Endothelial cell (in vitro differentiated cells): ENCODE results near the gene ANKRD1. TPM values are rescaled to one million over a fixed set of nuclear protein-coding genes. Genes with fewer than 3 reads are reported as not detected.

ENCODE experiments used
- DNase-seq: peaks from one replicate; pipeline ENCODE4 v3.0.0; 2021; ENCODE audit warnings: low spot score
- H3K27ac Mint-ChIP-seq: one replicate; pipeline ENCODE4 v1.8.0; 2021; ENCODE audit warnings: mixed read lengths, inconsistent platforms; ENCODE audit not compliant: unreplicated experiment
- H3K27me3 Mint-ChIP-seq: one replicate; pipeline ENCODE4 v1.8.0; 2021; ENCODE audit warnings: mild to moderate bottlenecking, moderate library complexity, mixed read lengths, inconsistent platforms; ENCODE audit not compliant: unreplicated experiment
- H3K36me3 Mint-ChIP-seq: one replicate; pipeline ENCODE4 v1.8.0; 2021; ENCODE audit warnings: mild to moderate bottlenecking, low read depth, mixed read lengths, inconsistent platforms; ENCODE audit not compliant: unreplicated experiment
- H3K4me1 Mint-ChIP-seq: one replicate; pipeline ENCODE4 v1.8.0; 2021; ENCODE audit warnings: mild to moderate bottlenecking, mixed read lengths, inconsistent platforms; ENCODE audit not compliant: unreplicated experiment
- H3K4me3 Mint-ChIP-seq: one replicate; pipeline ENCODE4 v1.8.0; 2021; ENCODE audit warnings: mild to moderate bottlenecking, mixed read lengths, inconsistent platforms; ENCODE audit not compliant: unreplicated experiment
- H3K9me3 Mint-ChIP-seq: one replicate; pipeline ENCODE4 v1.8.0; 2021; ENCODE audit warnings: mixed read lengths, inconsistent platforms; ENCODE audit not compliant: unreplicated experiment
- total RNA-seq: library from RNA; stranded (reverse); fragmentation: NEBNext Ultra II Directional; extraction: Animal tissue kit (Norgen Biotek cat#: 25700); gene quantifications from one replicate; pipeline ENCODE4 v1.2.1, GENCODE V29; 2021; ENCODE audit not compliant: unreplicated experiment
- TF ChIP-seq, protein P1 (sequence below): fragments of 200-600 bp; sonication (generic); IDR thresholded peaks from one replicate; pipeline ENCODE4 v1.5.0; 2021; ENCODE audit warnings: antibody characterized with exemption; ENCODE audit not compliant: unreplicated experiment

ANKRD1 gene
- total RNA-seq, 1 donor from 2014 or later: 0.82 TPM

DNA sequence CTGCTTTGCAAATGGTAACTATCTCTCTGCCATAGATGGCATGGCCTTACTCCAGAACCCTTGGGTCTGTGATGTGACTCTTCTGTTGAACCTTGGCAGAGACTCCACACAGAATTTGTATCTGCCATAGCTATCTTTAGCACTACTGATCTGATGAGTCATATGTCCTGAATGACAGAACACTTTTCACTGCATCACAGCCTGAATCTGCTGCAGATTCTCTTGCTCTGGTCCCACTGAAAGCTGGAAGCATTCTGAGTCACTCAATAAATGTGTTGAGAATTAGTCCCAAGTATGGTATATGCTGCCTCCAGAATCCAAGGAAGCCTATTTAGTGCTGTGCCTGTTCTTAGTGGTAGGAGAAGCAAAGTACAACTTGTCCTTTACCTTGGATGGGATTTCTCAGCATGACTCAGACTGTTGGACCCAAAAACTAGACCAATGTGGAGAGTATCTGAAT lies 39.5 kb upstream of the ANKRD1 start:
- TF ChIP-seq, protein P1, sequence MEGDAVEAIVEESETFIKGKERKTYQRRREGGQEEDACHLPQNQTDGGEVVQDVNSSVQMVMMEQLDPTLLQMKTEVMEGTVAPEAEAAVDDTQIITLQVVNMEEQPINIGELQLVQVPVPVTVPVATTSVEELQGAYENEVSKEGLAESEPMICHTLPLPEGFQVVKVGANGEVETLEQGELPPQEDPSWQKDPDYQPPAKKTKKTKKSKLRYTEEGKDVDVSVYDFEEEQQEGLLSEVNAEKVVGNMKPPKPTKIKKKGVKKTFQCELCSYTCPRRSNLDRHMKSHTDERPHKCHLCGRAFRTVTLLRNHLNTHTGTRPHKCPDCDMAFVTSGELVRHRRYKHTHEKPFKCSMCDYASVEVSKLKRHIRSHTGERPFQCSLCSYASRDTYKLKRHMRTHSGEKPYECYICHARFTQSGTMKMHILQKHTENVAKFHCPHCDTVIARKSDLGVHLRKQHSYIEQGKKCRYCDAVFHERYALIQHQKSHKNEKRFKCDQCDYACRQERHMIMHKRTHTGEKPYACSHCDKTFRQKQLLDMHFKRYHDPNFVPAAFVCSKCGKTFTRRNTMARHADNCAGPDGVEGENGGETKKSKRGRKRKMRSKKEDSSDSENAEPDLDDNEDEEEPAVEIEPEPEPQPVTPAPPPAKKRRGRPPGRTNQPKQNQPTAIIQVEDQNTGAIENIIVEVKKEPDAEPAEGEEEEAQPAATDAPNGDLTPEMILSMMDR: no peak
- H3K9me3 Mint-ChIP-seq: no peaks in the 10 kb centered on the region
- no peak overlapping the region for H3K4me3 Mint-ChIP-seq

GRCh38 chr10:90959826-90960225 lies 38.9 kb upstream of the ANKRD1 start:
- TF ChIP-seq, protein P1: no peak
- Mint-ChIP-seq H3K4me1 (no peaks in the 10 kb centered on the region), H3K27ac (no peak overlapping the region), H3K27me3 (no peaks in the 10 kb centered on the region), H3K36me3 (no peaks in the 10 kb centered on the region), H3K9me3 (no peaks in the 10 kb centered on the region), H3K4me3 (no peak overlapping the region)
- DNase-seq: no peak

More for the DNA sequence above, 39.5 kb upstream of the ANKRD1 start:
- DNase-seq: no peak
- Mint-ChIP-seq H3K27ac (no peak overlapping the region), H3K27me3 (no peaks in the 10 kb centered on the region), H3K36me3 (no peaks in the 10 kb centered on the region), H3K4me1 (no peaks in the 10 kb centered on the region)

GRCh38 chr10:90958781-90959180 lies 37.9 kb upstream of the ANKRD1 start:
- Mint-ChIP-seq H3K9me3 (no peaks in the 10 kb centered on the region), H3K4me3 (no peak overlapping the region), H3K27me3 (no peaks in the 10 kb centered on the region), H3K4me1 (no peaks in the 10 kb centered on the region), H3K36me3 (no peaks in the 10 kb centered on the region), H3K27ac (no peak overlapping the region)
- DNase-seq: no peak
- TF ChIP-seq, protein P1: no peak

DNA sequence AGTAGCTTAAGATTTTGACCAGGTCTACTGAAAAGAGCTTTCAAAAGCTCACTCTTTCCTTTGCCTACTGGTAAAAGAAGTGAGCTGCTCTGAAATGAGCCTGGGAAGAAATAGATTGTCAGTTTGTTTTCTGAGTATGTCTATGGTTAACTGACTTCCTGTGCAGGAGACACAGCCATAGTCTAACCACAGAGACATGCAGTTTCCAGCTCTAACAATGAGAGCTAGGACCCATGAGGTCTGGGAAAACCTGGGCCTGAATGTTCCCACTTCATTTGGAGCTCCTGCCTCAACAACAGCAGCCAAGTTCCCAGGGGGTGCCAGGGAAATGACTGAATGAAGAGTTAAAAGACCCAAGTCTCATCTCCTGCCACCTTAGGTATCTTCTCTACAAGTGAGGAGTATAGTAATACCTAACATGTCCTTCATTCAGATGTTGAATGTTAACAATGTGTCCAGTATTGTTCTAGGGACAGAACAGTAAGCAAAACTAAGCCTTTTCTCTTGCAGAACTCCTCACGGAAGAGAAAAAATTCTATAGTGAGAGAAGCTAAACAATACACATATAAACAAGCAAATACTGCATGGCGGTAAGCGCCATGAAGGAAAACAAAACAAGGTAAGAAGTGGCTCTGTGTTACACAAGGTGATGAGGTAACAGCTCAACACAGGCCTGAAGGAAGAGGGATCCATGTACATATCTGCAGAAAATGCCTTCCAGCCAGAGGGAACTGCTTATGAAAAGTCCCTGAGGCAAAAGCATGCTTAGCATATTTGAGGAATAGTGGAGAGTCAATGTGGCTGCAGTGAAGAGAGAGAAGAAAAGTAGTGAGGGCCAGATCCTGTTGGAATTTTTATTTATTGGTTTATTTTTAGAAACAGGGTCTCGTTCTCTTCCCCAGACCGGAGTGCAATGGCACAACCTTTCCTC lies 26.4 kb upstream of the ANKRD1 start:
- Mint-ChIP-seq H3K9me3 (no peaks in the 10 kb centered on the region), H3K4me1 (peaks cover 11% of the 10 kb centered on the region), H3K36me3 (no peaks in the 10 kb centered on the region), H3K4me3 (no peak overlapping the region), H3K27ac (peak overlapping the region; percentile 58), H3K27me3 (peaks cover 2% of the 10 kb centered on the region)
- no peak for DNase-seq
- TF ChIP-seq, protein P1: no peak

DNA sequence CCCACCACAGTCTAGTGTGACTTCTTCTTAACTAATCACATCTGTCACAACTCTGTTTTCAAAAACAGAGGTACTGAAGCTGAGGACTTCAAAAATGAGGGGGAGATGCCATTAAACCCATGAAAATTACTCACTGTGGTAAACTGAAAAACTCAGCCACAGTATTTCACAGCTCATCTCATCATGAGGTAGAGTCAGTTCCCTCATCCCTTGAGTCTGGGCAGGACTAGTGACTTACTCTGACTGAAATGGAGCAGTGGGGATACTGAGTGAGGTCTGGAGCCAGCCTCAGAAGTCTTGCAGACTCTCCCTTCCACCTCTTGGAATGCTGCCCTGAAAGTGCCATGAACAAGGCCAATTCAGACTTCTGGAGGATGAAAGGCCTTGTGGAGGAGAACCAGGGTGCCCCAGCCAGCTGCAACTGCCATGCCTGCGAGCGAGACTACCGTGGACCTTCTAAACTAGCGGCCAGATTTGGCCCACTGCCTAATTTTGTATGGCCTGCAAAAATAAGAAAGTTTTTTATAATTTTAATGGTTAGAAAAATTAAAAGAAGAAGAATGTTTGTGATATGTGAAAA lies 24.7 kb upstream of the ANKRD1 start:
- no peak overlapping the region for H3K27ac Mint-ChIP-seq
- DNase-seq: no peak
- peaks cover 2% of the 10 kb centered on the region for H3K27me3 Mint-ChIP-seq
- TF ChIP-seq, protein P1: no peak
- H3K4me3 Mint-ChIP-seq: no peak overlapping the region
- H3K36me3 Mint-ChIP-seq: no peaks in the 10 kb centered on the region
- H3K9me3 Mint-ChIP-seq: no peaks in the 10 kb centered on the region
- peaks cover 11% of the 10 kb centered on the region for H3K4me1 Mint-ChIP-seq
